Progenitor cell of endocrine pancreas (in vitro differentiated cells): ENCODE results near the gene SLCO2A1. TPM values are rescaled to one million over a fixed set of nuclear protein-coding genes. Genes with fewer than 3 reads are reported as not detected.

Source experiments
- DNase-seq: peaks from one replicate; pipeline ENCODE4 v3.0.0; 2021; ENCODE audit warnings: low spot score; ENCODE audit not compliant: unreplicated experiment
- H3K27ac Mint-ChIP-seq: 2 replicates; pipeline ENCODE4 v1.8.0; 2021; ENCODE audit warnings: mild to moderate bottlenecking, moderate library complexity, mixed read lengths
- H3K27me3 Mint-ChIP-seq: 2 replicates; pipeline ENCODE4 v1.8.0; 2021; ENCODE audit warnings: mixed read lengths
- H3K36me3 Mint-ChIP-seq: 2 replicates; pipeline ENCODE4 v1.8.0; 2022; ENCODE audit warnings: mixed read lengths; ENCODE audit not compliant: insufficient read depth
- H3K4me1 Mint-ChIP-seq: 2 replicates; pipeline ENCODE4 v1.8.0; 2021; ENCODE audit warnings: low read depth, mixed read lengths
- H3K4me3 Mint-ChIP-seq: 2 replicates; pipeline ENCODE4 v1.8.0; 2021; ENCODE audit warnings: low read depth, mild to moderate bottlenecking, moderate library complexity, mixed read lengths
- H3K9me3 Mint-ChIP-seq: 2 replicates; pipeline ENCODE4 v1.8.0; 2021; ENCODE audit warnings: low read depth, mixed read lengths
- total RNA-seq: library from RNA; stranded (reverse); gene quantifications from 2 replicates; pipeline ENCODE4 v1.2.1, GENCODE V29; 2021
- TF ChIP-seq, protein P1 (sequence below): fragments of 200-600 bp; sonication (generic); IDR thresholded peaks from one replicate; pipeline ENCODE4 v1.5.0; 2021; ENCODE audit warnings: antibody characterized with exemption, mild to moderate bottlenecking; ENCODE audit not compliant: unreplicated experiment

The SLCO2A1 gene
- total RNA-seq, 1 donor from 2014 or later: 27.9 TPM

DNA sequence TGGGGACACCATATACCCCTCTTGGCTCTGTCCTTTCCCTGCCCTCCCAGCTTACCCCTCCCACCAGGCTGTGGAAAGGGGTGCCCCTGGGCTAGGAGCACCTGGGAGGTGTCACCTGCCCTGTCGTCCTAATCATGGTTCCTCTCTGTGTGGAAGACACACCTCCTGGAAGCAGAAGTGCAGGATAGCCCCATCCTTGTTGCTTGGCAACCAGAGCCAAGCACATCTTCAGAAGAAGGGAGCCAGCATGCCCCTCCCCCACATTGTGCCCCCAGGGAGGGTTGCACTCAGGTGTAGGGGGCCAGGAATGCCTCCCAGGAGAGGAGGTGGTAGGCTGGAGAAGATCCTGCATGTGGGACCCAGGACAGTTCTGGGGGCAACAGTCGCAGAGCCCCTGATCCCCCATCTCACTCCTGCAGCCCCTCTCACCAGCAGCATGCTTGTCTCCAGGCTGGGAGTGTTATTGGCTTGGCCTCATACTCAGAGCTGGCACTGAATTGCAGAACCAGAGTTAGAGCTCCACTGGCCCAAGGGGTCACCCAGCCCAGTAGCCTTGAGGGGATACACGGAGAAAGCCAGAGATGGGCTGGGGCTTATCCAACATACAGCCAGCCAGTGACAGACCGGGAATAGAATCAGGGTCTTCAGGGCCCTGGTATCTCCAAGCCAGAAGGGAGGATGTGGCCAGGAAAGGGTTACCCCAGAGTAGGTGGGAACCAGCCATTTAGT lies 142.5 kb downstream of the SLCO2A1 start:
- Mint-ChIP-seq H3K27ac (no peak overlapping the region), H3K36me3 (no peaks in the 10 kb centered on the region), H3K4me3 (no peak overlapping the region), H3K27me3 (peaks cover 27% of the 10 kb centered on the region), H3K9me3 (no peaks in the 10 kb centered on the region), H3K4me1 (no peaks in the 10 kb centered on the region)
- TF ChIP-seq, protein P1, sequence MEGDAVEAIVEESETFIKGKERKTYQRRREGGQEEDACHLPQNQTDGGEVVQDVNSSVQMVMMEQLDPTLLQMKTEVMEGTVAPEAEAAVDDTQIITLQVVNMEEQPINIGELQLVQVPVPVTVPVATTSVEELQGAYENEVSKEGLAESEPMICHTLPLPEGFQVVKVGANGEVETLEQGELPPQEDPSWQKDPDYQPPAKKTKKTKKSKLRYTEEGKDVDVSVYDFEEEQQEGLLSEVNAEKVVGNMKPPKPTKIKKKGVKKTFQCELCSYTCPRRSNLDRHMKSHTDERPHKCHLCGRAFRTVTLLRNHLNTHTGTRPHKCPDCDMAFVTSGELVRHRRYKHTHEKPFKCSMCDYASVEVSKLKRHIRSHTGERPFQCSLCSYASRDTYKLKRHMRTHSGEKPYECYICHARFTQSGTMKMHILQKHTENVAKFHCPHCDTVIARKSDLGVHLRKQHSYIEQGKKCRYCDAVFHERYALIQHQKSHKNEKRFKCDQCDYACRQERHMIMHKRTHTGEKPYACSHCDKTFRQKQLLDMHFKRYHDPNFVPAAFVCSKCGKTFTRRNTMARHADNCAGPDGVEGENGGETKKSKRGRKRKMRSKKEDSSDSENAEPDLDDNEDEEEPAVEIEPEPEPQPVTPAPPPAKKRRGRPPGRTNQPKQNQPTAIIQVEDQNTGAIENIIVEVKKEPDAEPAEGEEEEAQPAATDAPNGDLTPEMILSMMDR: no peak
- no peak for DNase-seq

DNA sequence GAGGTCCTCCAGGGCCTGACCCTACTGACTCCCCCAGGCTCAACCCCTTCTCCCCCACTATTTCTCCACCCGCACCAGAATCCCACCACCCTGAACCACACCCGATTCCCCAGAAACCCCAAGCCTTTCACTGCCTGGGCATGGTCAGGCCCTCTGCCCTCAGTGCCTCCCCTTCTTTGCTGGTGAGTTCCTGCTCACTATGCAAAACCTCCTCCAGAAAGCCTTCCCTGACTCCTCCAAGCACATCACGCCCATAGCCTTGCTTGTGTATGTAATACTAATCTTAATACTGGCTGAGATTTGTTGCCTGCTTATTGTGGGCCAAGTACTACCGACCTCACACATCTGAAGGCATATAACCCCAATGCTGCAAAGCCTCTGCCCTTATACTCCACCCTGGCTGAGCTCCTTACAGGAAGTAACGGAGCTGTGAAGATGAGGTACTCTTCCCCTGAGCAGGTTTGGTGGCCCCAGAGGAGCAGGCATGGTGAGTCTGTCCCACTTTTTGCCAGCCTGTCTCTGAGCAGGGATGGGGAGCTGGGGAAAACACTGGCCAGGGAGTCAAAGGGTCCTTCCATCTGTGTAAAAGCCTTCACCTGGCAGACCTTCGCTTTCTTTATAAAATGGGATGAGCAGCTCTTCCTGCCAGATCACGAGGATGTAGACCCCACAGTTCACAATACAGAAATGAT lies 143.5 kb downstream of the SLCO2A1 start:
- DNase-seq: no peak
- no peaks in the 10 kb centered on the region for H3K4me1 Mint-ChIP-seq
- TF ChIP-seq, protein P1: no peak
- H3K27me3 Mint-ChIP-seq: peaks cover 17% of the 10 kb centered on the region
- no peaks in the 10 kb centered on the region for H3K9me3 Mint-ChIP-seq
- H3K27ac Mint-ChIP-seq: no peak overlapping the region
- H3K4me3 Mint-ChIP-seq: no peak overlapping the region
- H3K36me3 Mint-ChIP-seq: no peaks in the 10 kb centered on the region

DNA sequence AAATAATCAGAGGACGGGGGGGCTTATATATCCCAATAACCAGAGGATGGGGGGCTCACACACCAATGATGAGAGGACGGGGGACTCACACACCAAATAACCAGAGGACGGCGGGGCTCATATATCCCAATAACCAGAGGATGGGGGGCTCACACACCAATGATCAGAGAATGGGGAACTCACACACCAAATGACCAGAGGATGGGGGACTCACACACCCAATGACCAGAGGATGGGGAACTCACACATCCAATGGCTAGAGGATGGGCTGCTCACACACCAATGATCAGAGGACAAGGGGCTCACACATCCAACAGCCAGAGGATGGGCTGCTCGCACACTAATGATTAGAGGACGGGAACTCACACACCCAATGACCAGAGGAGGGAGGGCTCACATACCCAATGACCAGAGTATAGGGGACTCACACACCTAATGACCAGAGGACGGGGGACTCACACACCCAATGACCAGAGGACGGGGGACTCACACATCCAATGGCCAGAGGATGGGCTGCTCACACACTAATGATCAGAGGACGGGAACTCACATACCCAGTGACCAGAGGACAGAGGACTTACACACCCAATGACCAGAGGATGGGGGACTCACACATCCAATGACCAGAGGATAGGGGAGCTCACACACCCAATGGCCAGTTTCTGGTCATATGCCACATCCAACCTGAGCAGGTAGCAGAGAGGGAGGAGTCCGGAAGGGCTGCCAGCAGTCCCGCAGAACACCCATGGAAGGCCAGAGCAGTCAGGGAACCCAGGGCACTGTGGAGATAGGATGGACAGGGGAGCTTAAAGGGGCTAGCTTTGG lies 144.6 kb downstream of the SLCO2A1 start:
- no peak overlapping the region for H3K4me3 Mint-ChIP-seq
- DNase-seq: no peak
- TF ChIP-seq, protein P1: no peak
- no peak overlapping the region for H3K27ac Mint-ChIP-seq
- peaks cover 12% of the 10 kb centered on the region for H3K27me3 Mint-ChIP-seq
- no peaks in the 10 kb centered on the region for H3K4me1 Mint-ChIP-seq
- no peaks in the 10 kb centered on the region for H3K9me3 Mint-ChIP-seq
- H3K36me3 Mint-ChIP-seq: no peaks in the 10 kb centered on the region

DNA sequence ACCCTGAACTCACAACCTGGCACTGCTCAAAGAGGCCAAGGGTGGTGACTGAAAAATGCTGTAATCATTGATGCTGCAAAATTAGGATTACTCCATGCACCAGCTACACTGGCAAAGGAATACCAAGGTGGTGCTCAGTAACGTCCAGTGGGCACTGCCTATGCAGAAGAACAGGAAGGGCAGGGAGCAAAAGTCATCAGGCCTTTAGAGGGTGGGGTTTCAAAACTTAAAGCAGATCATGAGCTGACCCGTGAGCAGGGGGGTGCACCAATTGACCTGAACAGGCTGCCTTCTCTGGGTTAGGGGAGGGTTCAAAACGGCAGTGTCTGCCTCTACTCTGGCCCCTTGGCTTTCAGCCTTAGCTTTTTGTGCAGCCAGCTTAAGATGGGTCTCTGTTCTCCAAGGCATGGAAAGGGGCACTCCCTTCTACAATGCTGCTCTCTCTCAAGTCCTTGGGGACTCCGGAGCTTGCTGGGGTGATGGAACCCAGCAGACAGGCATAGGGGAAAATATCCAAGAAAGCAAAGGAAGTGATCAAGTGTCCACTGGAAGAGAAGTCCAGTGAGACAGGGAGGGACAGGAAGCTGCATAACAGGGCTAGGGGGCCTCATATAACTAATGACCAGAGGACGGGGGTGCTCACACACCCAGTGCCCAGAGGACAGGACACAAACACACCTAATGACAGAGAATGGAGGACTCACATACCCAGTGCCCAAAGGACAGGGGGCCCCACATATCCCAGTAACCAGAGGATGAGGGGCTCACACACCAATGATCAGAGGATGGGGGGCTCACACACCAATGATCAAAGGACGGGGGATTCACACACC lies 145.5 kb downstream of the SLCO2A1 start:
- Mint-ChIP-seq H3K27me3 (peaks cover 8% of the 10 kb centered on the region), H3K27ac (no peak overlapping the region), H3K4me3 (no peak overlapping the region), H3K36me3 (no peaks in the 10 kb centered on the region), H3K4me1 (no peaks in the 10 kb centered on the region), H3K9me3 (no peaks in the 10 kb centered on the region)
- DNase-seq: no peak
- TF ChIP-seq, protein P1: no peak
